Measurements from ENCODE around the gene C5orf63. TPM values are rescaled to one million over a fixed set of nuclear protein-coding genes. Genes with fewer than 3 reads are reported as not detected.

The C5orf63 gene
- polyA plus RNA-seq, 1 donor (not counting 4 experiments of a cell fraction or from before 2014, with no cell fraction given), result 7.2 TPM

- dilution Hi-C loops (cut with MboI; ENCODE audit: extremely low pct_ligation_motif_present, low sequenced_read_pairs), result no loop called here
- Histone ChIP-seq H3K9me3 (ENCODE audit: control insufficient read depth, low read depth, low read length) (no peaks in the 10 kb centered on the region), H3K27ac (ENCODE audit: control insufficient read depth, insufficient read depth, low read length) (no peak overlapping the region), H3K4me2 (ENCODE audit: control insufficient read depth, extremely low read depth, insufficient read depth, low read depth, low read length) (no peak overlapping the region), H3K36me3 (ENCODE audit: control insufficient read depth in 2 of 2, extremely low read depth in 1 of 2, insufficient read depth in 2 of 2, low read length in 2 of 2) (no peaks in the 10 kb centered on the region), H3K4me3 (ENCODE audit: control insufficient read depth in 2 of 3, extremely low read depth in 1 of 3, insufficient read depth in 2 of 3, low read depth in 1 of 3, low read length in 3 of 3) (no peak overlapping the region), H3K79me2 (ENCODE audit: control insufficient read depth, insufficient read depth, low read length) (no peaks in the 10 kb centered on the region), H3K9ac (ENCODE audit: control insufficient read depth, extremely low read depth, insufficient read depth, low read length) (no peak overlapping the region), H3K27me3 (ENCODE audit: control insufficient read depth, extremely low read depth, insufficient read depth, low read length) (no peaks in the 10 kb centered on the region), H2AFZ (ENCODE audit: control insufficient read depth, low read length) (peak overlapping the region; percentile 2), H3K9me1 (ENCODE audit: control insufficient read depth, extremely low read depth, insufficient read depth, low read length) (no peaks in the 10 kb centered on the region), H3K4me1 (ENCODE audit: control insufficient read depth, extremely low read depth, insufficient read depth, low read length) (peaks cover 9% of the 10 kb centered on the region), H4K20me1 (ENCODE audit: control insufficient read depth, extremely low read depth, insufficient read depth, low read length) (no peaks in the 10 kb centered on the region)
- TF ChIP-seq EZH2 (IDR thresholded peaks at IDR 0.05; ENCODE audit: low read length) (no peak), CTCF (optimal IDR thresholded peaks at IDR 0.05 in 1 of 3, IDR thresholded peaks at IDR 0.05 in 1 of 3, conservative IDR thresholded peaks at IDR 0.05 in 1 of 3; ENCODE audit: extremely low read depth in 1 of 3, insufficient read depth in 2 of 3, low read length in 3 of 3) (no peak)
- DNase-seq (ENCODE audit: low read depth, low spot score), result no peak
- FAIRE-seq, result no peak
These were observed 12.1 kb upstream of the C5orf63 start for GRCh38 chr5:127085371-127085770.

GRCh38 chr5:127084656-127085055 is 11.4 kb upstream of the C5orf63 start:
- FAIRE-seq (no peak), DNase-seq (ENCODE audit: low read depth, low spot score) (no peak)
- Histone ChIP-seq H3K9me1 (ENCODE audit: control insufficient read depth, extremely low read depth, insufficient read depth, low read length) (no peaks in the 10 kb centered on the region), H3K36me3 (ENCODE audit: control insufficient read depth in 2 of 2, extremely low read depth in 1 of 2, insufficient read depth in 2 of 2, low read length in 2 of 2) (no peaks in the 10 kb centered on the region), H4K20me1 (ENCODE audit: control insufficient read depth, extremely low read depth, insufficient read depth, low read length) (no peaks in the 10 kb centered on the region), H3K9ac (ENCODE audit: control insufficient read depth, extremely low read depth, insufficient read depth, low read length) (no peak overlapping the region), H3K4me2 (ENCODE audit: control insufficient read depth, extremely low read depth, insufficient read depth, low read depth, low read length) (no peak overlapping the region), H3K27ac (ENCODE audit: control insufficient read depth, insufficient read depth, low read length) (no peak overlapping the region), H3K79me2 (ENCODE audit: control insufficient read depth, insufficient read depth, low read length) (no peaks in the 10 kb centered on the region), H2AFZ (ENCODE audit: control insufficient read depth, low read length) (no peak overlapping the region), H3K4me1 (ENCODE audit: control insufficient read depth, extremely low read depth, insufficient read depth, low read length) (peaks cover 9% of the 10 kb centered on the region), H3K4me3 (ENCODE audit: control insufficient read depth in 2 of 3, extremely low read depth in 1 of 3, insufficient read depth in 2 of 3, low read depth in 1 of 3, low read length in 3 of 3) (no peak overlapping the region), H3K27me3 (ENCODE audit: control insufficient read depth, extremely low read depth, insufficient read depth, low read length) (no peaks in the 10 kb centered on the region), H3K9me3 (ENCODE audit: control insufficient read depth, low read depth, low read length) (no peaks in the 10 kb centered on the region)
- no peak for TF ChIP-seq EZH2 (IDR thresholded peaks at IDR 0.05; ENCODE audit: low read length)
- no peak for TF ChIP-seq CTCF (optimal IDR thresholded peaks at IDR 0.05 in 1 of 3, IDR thresholded peaks at IDR 0.05 in 1 of 3, conservative IDR thresholded peaks at IDR 0.05 in 1 of 3; ENCODE audit: extremely low read depth in 1 of 3, insufficient read depth in 2 of 3, low read length in 3 of 3)
- dilution Hi-C loops (cut with MboI; ENCODE audit: extremely low pct_ligation_motif_present, low sequenced_read_pairs), result no loop called here
